SJCRH30 (cell line): Measurements from ENCODE around the gene ZSCAN20. TPM values are rescaled to one million over a fixed set of nuclear protein-coding genes. Genes with fewer than 3 reads are reported as not detected.

ENCODE experiments used
- DNase-seq, 2 experiments: peaks; one replicate each; pipeline ENCODE4 v3.0.0-alpha.2; 2015 to 2020
- H3K27ac ChIP-seq: fragments of 250-450 bp; sonication (Bioruptor Pico); 2 replicates; pipeline ENCODE4 v1.5.1; 2020; ENCODE audit warnings: mild to moderate bottlenecking, moderate library complexity
- H3K27me3 ChIP-seq: fragments of 250-450 bp; sonication (Bioruptor Pico); 2 replicates; pipeline ENCODE4 v1.5.1; 2020; ENCODE audit warnings: mild to moderate bottlenecking, moderate library complexity
- H3K36me3 ChIP-seq: fragments of 250-450 bp; sonication (Bioruptor Pico); 2 replicates; pipeline ENCODE4 v1.5.1; 2020; ENCODE audit warnings: mild to moderate bottlenecking, moderate library complexity
- H3K4me1 ChIP-seq: fragments of 250-450 bp; sonication (Bioruptor Pico); 2 replicates; pipeline ENCODE4 v1.5.1; 2020; ENCODE audit warnings: mild to moderate bottlenecking, moderate library complexity
- H3K4me3 ChIP-seq: fragments of 250-450 bp; sonication (Bioruptor Pico); 2 replicates; pipeline ENCODE4 v1.5.1; 2020; ENCODE audit warnings: mild to moderate bottlenecking, moderate library complexity
- H3K9me3 ChIP-seq: fragments of 250-450 bp; sonication (Bioruptor Pico); replicated peaks from 2 replicates; pipeline ENCODE4 v1.5.1; 2020; ENCODE audit warnings: mild to moderate bottlenecking, moderate library complexity
- total RNA-seq: library from RNA; depleted of rRNA; stranded (reverse); fragments of >200 nt; shearing (Covaris generic); gene quantifications from 2 replicates; pipeline ENCODE4 v1.2.3, GENCODE V29; 2014; rRNA removed

The ZSCAN20 gene
- total RNA-seq, 1 experiment from 2014 or later = 9.4 TPM

- no peak overlapping the region for H3K4me3 ChIP-seq
- peaks cover 15% of the 10 kb centered on the region; the same call in 1 of the 2 replicates for H3K27me3 ChIP-seq
- H3K36me3 ChIP-seq = no peaks in the 10 kb centered on the region
- no peaks in the 10 kb centered on the region for H3K4me1 ChIP-seq
- no peak overlapping the region for H3K27ac ChIP-seq
- no peaks in the 10 kb centered on the region; the same call in 1 of the 2 replicates for H3K9me3 ChIP-seq
- DNase-seq = no peak
These were observed 44.6 kb downstream of the ZSCAN20 start for GRCh38 chr1:33516891-33517567.

- Histone ChIP-seq H3K4me1 (no peaks in the 10 kb centered on the region), H3K36me3 (no peaks in the 10 kb centered on the region), H3K27me3 (peaks cover 12% of the 10 kb centered on the region; the same call in 1 of the 2 replicates), H3K4me3 (no peak overlapping the region), H3K9me3 (no peaks in the 10 kb centered on the region), H3K27ac (no peak overlapping the region)
- DNase-seq = no peak
These were observed 45.3 kb downstream of the ZSCAN20 start for GRCh38 chr1:33517596-33518250.

- Histone ChIP-seq H3K9me3 (no peaks in the 10 kb centered on the region), H3K36me3 (no peaks in the 10 kb centered on the region), H3K27ac (no peak overlapping the region), H3K4me3 (no peak overlapping the region), H3K27me3 (peaks cover 18% of the 10 kb centered on the region), H3K4me1 (no peaks in the 10 kb centered on the region)
- no peak for DNase-seq
These were observed 46.9 kb downstream of the ZSCAN20 start for GRCh38 chr1:33519240-33519884.

DNA sequence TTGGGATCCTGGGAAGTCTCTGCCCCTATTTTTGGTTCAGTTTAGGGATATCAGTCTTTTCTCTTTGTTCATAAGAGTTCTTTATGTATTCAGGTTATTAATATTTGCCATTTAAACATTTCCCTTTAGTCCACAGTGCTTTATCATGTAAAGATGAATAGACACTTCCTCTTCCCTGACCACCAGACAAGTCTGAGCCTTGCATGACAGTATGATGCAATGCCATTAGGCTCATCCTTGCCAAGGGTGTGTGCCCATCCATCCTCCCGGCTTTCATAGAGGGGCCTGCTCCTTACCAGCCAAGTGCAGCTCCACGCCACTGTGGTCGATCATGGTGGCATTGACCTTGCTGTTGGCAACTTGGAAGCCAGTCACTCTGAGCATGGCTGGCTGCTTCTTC, 52.1 kb downstream of the ZSCAN20 start:
- no peaks in the 10 kb centered on the region for H3K4me1 ChIP-seq
- no peaks in the 10 kb centered on the region for H3K36me3 ChIP-seq
- no peak for DNase-seq
- H3K27ac ChIP-seq = no peak overlapping the region
- no peak overlapping the region for H3K4me3 ChIP-seq
- H3K9me3 ChIP-seq = no peaks in the 10 kb centered on the region
- H3K27me3 ChIP-seq = peaks cover 11% of the 10 kb centered on the region

DNA sequence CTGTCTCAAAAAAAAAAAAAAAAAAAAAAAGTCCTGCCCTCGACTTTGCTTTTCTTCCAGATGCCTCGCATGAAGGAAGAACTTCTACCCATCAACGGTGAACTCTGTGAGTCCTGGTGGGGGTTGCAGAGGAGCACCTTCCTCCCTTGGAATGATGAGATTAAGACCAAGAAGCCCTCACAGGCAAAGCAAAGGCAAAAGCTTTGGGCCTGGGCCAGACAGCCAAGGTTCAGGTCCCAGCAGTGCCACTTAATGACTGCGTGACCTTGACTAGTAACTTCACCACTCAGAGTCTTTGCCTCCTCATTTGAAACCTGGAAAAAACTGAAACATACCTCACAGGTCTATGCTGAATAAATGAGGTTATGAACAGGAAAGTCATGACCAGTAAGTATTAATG, 55.5 kb downstream of the ZSCAN20 start:
- H3K27ac ChIP-seq = no peak overlapping the region
- DNase-seq = no peak
- H3K4me1 ChIP-seq = 0 out of 2 replicates have a peak, but pooled peaks cover 3% of the 10 kb centered on the region
- peaks cover 16% of the 10 kb centered on the region for H3K27me3 ChIP-seq
- H3K36me3 ChIP-seq = no peaks in the 10 kb centered on the region
- H3K9me3 ChIP-seq = no peaks in the 10 kb centered on the region
- H3K4me3 ChIP-seq = no peak overlapping the region

GRCh38 chr1:33529957-33530356, 57.5 kb downstream of the ZSCAN20 start:
- 0 out of 2 replicates have a peak, but pooled peaks cover 3% of the 10 kb centered on the region for H3K4me1 ChIP-seq
- no peaks in the 10 kb centered on the region for H3K9me3 ChIP-seq
- H3K36me3 ChIP-seq = no peaks in the 10 kb centered on the region
- no peak overlapping the region for H3K27ac ChIP-seq
- DNase-seq = no peak
- H3K4me3 ChIP-seq = no peak overlapping the region
- peaks cover 10% of the 10 kb centered on the region; the same call in 1 of the 2 replicates for H3K27me3 ChIP-seq

GRCh38 chr1:33532250-33532649, 59.8 kb downstream of the ZSCAN20 start:
- H3K27me3 ChIP-seq = peaks cover 10% of the 10 kb centered on the region; the same call in 1 of the 2 replicates
- no peaks in the 10 kb centered on the region for H3K36me3 ChIP-seq
- DNase-seq = no peak
- H3K9me3 ChIP-seq = no peaks in the 10 kb centered on the region
- no peak overlapping the region for H3K4me3 ChIP-seq
- no peak overlapping the region for H3K27ac ChIP-seq
- H3K4me1 ChIP-seq = 0 out of 2 replicates have a peak, but pooled peaks cover 3% of the 10 kb centered on the region

DNA sequence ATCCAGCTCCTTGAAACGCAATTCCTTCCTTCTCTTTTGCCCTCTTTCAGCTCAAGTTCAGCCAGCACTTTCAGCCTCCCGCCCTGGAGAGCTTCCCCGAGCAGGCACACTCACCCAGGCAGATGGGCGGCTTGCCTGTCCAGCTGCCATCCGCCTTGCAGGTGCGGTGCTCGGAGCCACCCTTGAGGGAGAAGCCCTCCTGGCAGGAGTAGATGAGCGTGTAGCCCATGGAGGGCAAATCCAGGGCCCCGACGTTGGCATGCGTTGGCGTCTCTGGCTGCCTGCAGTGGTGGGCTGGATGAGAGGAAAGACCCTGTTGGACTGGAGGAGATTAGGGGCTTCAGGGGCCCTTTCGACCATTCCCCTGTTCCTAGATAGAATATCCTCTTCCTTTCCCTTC, 60.5 kb downstream of the ZSCAN20 start:
- Histone ChIP-seq H3K27ac (no peak overlapping the region), H3K4me1 (0 out of 2 replicates have a peak, but pooled peaks cover 3% of the 10 kb centered on the region), H3K4me3 (no peak overlapping the region), H3K9me3 (no peaks in the 10 kb centered on the region), H3K36me3 (no peaks in the 10 kb centered on the region), H3K27me3 (peaks cover 10% of the 10 kb centered on the region; the same call in 1 of the 2 replicates)
- no peak for DNase-seq

DNA sequence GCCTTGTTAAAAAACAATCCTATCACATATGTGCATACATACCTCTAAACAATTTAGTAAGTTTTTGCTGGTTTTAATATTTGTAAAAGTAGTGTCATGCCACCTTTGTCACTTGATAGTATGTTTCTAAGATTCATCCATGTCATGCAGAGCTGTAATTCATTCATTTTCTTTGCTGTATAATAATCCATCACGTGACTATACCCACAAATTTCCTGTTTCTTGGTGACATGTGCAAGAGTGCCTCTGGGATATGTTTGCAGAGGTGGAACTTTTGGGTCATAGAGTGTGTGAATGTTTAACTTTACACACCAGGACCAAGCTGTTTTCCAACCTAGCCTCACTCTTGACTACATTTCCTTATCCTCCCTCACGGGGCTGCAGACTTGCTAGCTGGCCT, 62.9 kb downstream of the ZSCAN20 start:
- Histone ChIP-seq H3K27ac (no peak overlapping the region), H3K9me3 (no peaks in the 10 kb centered on the region), H3K36me3 (no peaks in the 10 kb centered on the region), H3K4me3 (no peak overlapping the region), H3K27me3 (peaks cover 9% of the 10 kb centered on the region; the same call in 1 of the 2 replicates), H3K4me1 (0 out of 2 replicates have a peak, but pooled peaks cover 3% of the 10 kb centered on the region)
- DNase-seq = no peak

GRCh38 chr1:33537885-33538284, 65.4 kb downstream of the ZSCAN20 start:
- Histone ChIP-seq H3K4me1 (no peaks in the 10 kb centered on the region), H3K36me3 (no peaks in the 10 kb centered on the region), H3K4me3 (no peak overlapping the region), H3K27me3 (peaks cover 12% of the 10 kb centered on the region), H3K27ac (no peak overlapping the region), H3K9me3 (no peaks in the 10 kb centered on the region)
- no peak for DNase-seq

GRCh38 chr1:33541966-33542365, 69.5 kb downstream of the ZSCAN20 start:
- no peaks in the 10 kb centered on the region for H3K4me1 ChIP-seq
- no peaks in the 10 kb centered on the region for H3K36me3 ChIP-seq
- no peaks in the 10 kb centered on the region for H3K9me3 ChIP-seq
- H3K27ac ChIP-seq = no peak overlapping the region
- DNase-seq = no peak
- peaks cover 26% of the 10 kb centered on the region for H3K27me3 ChIP-seq
- H3K4me3 ChIP-seq = no peak overlapping the region

Other genes with a start within 250 kb of the ZSCAN20 start
- 27.3 and 29.3 TPM in 2 replicates for gene ZNF362, start 216.2 kb upstream of the ZSCAN20 start, total RNA-seq
- gene A3GALT2, start 151.5 kb upstream of the ZSCAN20 start, total RNA-seq = not detected in 2 replicates
- gene PHC2, start 41.5 kb upstream of the ZSCAN20 start, total RNA-seq = 87.9 and 95.1 TPM in 2 replicates